ENCODE results near the gene ODR4.
"Not testable (repeated sequence)": the region's sequence is repeated elsewhere in the genome, so short reads cannot be mapped to it uniquely, and the experiment has no call there.

Gene ODR4

DNA sequence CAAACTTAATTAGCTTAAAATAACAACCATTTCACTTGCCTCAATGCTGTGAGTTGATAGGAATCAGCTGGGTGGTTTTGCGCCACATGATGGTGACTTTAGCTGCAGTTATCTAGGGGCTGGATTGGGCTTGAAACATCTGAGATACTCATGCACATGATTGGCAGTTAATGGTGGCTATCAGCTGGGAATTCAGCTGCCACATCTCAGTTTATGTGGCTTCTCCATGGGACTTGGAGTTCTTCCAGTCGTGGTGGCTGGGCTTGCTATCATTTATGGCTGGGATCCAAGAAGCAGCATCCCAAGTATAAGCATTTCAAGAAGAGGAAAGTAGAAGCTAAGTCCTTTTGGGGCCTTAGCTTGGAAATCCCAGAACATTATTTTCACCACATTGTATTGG, 48.9 kb downstream of the ODR4 start:
- no peak for DNase-seq

DNA sequence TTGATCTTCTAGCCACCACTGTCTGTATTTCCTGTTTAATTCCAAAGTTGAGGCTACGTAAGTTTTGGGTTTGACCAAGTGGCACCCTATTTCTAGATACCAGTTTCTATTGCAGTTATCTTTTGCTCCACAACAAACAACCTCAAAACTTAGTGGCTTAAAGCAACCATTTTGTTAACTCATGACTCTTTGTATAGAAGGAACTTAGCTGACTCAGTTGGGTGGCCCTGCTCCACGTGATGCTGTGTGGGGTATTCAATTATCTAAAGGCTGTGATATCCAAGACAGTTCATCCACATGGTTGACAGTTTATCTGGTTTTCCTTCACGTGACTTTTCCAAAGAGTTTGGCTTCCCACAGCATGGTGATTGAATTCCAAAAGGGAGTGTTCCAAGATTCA, 50.5 kb downstream of the ODR4 start:
- DNase-seq, result no peak

DNA sequence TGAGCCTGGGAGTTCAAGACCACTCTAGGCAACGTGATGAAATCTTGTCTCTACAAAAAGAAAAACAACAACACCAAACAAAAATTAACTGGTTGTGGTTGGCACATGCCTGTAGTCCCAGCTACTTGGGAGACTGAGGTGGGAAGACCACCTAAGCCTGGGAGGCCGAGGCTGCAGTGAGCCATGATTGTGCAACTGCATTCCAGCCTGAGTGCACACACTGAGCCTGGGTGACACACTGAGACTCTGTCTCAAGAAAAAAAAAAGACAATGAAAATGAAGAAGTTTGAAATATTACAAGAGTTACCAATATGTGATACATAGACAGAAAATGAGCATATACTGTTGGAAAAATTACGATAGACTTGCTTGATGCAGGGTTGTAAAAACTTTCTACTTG, 53.4 kb downstream of the ODR4 start:
- DNase-seq, result no peak

DNA sequence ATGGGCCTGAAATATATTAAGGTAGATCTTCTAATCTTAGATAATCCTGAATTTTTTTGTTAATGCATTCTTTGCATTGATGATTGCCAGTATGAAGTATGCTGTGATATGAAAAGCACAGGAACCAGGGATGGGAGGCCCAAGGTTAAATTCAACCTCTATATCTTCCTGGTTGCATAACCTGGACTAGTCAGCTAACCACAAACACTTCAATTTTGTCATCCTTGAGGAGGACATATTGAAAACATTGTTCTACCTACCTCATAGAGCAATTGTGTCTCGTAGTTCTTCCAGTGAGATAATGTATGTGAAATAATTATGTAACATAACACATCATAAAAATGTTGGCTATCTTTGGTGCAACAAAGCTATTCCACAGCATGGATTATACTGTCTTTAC, 59.7 kb downstream of the ODR4 start:
- no peak for DNase-seq

DNA sequence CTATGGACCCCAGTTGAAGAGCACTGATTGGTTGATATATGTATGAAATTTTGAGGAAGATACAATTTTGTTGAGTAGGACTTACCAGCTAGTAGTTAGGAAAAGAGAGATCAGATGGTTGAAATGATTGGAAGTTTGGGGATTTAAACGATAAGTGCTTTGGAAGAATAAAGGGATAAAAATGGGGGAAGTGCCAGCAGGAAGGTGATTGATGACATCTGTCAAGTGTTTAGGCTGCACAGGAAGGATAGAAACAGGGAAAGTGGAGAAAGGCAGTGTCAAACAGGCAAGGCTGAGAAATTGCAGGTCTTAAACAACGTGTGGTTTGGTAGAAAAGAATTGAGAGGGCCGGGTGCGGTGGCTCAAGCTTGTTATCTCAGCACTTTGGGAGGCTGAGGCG, 62.9 kb downstream of the ODR4 start:
- no peak for DNase-seq

DNA sequence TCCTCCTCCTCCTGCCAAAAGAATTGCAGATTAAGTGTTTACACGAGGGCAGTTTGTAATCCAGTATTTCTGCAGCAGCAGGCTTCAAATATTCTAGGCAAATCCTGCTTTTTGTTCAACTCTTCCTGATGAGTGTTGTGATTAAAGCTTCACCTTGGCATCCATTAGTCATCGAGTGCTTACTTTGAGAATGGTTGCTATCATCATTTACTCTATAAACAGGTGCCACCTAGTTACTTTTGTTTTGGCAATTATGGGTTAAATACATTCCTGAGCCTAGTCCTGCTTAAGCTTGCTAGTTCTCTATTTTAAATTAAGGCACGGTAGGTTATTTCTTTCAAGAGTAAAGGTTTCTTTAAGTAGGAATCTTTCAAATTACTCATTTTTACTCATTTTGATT, 64.9 kb downstream of the ODR4 start:
- no peak for DNase-seq

DNA sequence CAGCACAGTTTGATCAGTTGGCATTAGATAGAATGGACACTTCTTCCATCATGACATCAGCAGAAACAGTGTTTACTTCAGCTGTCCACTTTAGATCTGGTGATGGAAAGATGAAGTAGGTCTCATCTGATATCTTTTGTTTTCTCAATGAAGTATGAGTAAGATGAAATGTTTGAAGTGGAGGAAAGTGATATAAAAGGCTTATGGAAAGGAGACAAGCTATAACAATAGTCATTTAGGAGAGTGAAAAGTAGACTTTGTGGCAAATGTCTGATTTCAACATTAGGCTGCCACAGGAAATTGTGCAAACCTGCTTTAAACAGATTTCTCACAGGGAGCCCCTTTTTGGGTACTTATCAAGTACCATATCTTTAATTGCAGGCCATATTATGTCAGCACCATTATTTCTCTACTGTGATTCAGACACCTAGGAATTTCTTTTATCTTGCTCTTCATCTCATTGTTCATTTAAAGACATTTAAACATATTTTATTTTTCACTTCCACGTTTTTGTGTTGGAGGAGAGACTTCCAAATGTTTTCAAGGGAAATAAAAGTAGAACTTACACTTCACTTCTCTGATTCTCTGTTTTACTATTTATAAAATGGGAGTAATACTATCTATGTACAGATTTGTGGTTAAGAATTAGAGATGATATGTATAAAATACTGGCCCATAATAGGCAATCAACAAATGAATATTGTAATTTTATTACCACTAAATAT, 67.2 kb downstream of the ODR4 start:
- DNase-seq, result no peak

DNA sequence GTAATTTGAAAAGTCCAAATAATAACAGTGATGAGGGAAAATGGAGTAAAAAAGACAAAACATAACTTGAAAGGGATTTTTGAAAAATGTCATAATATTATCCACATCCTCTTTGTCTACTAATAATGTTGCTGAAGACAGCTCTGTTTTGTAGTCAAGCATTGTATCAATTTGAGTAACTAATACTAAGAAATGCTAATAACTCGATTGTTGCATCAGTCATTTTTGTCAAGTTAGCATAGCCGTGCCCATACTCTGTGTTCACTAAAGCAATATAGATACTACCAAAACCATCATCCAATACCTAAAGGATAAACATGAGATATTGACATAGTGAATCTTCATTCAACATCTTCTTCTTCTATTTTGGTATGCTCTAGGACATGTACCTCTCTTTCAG, 68.0 kb downstream of the ODR4 start:
- DNase-seq, result no peak

DNA sequence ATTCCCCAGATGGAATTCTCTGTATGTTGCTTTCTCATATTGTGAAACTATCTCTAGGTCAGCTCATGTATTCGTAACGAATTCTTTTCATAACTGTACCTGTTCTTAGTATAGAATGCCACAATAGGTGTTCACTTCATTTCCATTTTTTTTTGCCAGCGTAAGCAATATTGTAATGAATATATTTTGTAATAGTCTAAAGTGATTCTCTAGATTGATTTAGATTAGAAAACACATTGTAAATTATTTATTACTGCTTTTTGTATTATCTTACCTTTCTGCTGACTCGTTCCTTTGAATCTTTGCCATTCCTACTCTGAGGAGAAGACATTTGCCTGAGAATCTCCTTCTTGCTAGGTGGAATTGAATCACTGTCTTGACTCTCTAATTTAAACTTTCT, 70.5 kb downstream of the ODR4 start:
- DNase-seq, result no peak

DNA sequence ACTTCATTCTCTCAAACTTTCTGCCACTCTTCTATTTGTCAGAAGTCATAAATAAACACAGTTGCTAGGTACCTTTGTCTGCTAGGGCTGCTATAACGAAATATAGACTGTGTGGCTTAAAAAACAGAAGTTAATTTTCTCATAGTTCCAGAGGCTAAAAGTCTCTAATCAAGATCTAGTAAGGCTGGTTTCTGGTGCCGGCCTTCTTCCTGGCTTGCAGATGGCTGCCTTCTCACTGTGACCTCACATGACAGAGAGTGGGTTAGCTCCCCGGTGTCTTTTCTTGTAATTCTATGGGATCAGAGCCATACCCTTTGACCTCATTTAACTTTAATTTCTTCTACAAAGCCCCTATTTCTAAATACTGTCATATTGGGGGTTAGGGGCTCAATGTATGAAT, 79.3 kb downstream of the ODR4 start:
- DNase-seq, result no peak

DNA sequence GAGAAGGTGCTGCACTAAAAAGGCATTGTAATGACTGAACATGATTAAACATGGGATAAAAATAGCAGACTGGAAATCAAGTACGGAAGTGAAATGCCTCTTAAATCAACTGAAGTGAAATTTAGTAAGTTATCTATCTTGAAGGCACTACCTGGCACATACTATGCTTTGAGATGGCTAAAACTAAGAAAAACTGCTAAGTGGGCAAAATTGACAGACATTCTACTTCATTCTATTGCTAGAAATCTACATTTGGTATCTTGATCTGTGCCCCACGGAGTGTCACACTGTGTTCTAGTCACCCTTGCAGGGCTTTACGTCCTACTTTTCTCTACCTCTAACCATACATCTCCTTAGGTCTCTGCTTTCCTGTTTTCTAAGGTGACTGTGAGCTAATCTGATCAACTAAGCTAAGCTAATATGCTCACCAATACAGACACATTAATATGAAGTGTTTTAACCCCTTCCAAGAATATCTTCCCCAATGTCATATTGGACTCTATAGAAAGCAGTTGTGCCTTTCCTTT, 81.2 kb downstream of the ODR4 start:
- no peak for DNase-seq

DNA sequence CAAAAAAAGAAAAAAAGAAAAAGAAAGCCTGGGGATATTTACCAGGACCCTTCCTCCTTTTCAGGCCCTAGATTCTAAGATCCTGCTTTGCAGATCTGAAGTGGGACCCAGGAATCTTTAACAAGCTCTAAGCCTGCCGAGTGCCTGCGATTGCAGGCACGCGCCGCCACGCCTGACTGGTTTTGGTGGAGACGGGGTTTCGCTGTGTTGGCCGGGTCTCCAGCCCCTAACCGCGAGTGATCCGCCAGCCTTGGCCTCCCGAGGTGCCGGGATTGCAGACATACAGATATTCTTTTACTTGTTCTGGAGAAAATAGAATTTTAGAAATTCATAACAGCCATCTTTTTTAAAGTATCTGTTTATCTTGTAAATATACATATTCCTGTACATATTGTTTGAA, 83.5 kb downstream of the ODR4 start:
- not testable (repeated sequence) for DNase-seq

DNA sequence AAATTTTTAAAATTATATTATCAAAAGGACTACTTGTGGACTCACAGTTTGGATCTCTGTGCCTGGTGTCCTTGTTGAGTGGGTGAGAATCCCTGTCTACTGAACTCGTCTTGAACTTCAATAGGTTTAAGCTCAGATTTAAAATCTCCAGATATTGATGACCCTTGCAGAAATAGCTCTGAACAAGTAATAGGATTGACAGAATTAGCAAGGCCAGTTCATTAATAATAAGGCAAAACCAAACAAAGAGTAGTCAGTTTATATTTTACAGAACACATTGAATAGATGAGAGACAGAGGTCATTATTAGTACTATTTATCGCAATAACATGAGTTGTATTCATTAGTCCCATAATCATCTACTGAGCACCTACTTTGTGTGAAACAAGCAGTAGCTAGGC, 85.4 kb downstream of the ODR4 start, which contains the start of gene PDC:
PDC (minus strand) TSS at position 101 of the 400 bp plus-strand sequence. CDS start 11,655 bp downstream, outside the sequence.
- no peak for DNase-seq

DNA sequence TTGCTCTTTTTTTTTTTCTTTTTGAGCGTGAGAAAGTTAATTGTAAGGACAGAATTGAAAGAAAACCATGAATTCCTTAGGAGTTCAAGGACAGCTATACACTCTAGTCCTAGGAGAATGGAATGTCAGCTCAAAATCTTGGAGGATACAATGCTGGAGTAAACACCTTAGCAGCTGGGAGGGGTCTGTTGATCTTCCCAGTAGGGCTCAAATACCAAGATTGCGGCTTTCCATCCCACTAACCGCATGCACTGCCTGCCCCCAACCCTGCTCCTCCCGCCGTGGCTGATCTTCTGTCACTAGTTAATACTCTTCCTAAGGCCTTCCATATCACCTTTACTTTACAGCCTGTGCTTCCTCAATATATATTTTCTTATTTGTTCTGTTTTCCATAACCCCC, 87.9 kb downstream of the ODR4 start:
- DNase-seq, result no peak

DNA sequence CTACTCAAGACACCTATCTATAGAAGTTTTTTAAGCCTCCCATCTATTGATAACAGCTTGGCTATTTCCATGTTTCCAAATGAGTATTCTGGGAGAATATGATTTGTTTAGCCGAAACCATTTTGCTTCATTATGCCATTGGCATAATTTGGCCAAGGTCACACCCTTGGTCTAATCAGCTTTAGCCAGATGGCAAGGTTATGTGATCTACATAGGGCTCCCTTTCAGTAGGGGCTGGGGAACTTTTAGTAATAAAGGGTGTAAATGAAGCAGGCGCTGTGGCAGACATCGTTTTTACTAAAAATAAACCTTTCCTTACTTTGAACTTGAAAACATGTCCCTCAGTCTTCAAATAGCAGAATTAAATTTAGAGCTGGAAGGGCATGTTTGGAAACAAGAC, 88.3 kb downstream of the ODR4 start:
- DNase-seq, result no peak

DNA sequence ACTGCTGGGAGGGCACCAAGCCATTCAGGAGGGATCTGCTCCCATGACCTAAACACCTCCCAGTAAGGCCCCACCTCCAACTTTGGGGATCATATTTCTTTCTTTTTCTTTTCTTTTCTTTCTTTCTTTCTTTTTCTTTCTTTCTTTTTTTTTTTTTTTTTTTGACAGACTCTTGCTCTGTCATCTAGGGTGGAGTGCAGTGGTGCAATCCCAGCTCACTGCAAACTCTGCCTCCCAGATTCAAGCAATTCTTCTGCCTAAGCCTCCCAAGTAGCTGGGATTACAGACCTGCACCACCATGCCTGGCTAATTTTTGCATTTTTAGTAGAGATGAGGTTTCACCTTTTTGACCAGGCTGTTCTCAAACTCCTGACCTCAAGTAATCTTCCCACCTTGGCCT, 89.9 kb downstream of the ODR4 start:
- not testable (repeated sequence) for DNase-seq

DNA sequence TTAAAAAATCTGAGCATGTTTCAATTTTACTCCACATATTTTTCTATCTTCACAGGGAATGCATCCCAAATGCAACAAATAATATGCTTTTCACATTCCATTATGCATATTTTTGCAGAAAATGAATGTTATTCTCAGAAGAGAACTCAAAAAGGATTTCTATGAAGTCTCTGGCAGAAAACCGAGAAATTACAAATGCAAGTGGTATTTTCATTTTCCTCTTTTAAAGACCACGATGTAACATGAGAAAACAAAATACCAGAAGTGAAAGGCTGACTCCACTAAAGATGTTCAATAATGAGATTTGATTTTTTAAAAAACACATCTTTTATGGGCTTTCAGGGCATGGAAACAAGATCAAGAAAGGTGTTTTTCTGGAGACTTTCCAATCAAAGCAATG, 90.3 kb downstream of the ODR4 start:
- no peak for DNase-seq

All from NCI-H1417 treated with DMSO at 0.1 percent for 48 hours (cell line).